ENCODE results near the gene B4GALT6.

Gene B4GALT6

DNA sequence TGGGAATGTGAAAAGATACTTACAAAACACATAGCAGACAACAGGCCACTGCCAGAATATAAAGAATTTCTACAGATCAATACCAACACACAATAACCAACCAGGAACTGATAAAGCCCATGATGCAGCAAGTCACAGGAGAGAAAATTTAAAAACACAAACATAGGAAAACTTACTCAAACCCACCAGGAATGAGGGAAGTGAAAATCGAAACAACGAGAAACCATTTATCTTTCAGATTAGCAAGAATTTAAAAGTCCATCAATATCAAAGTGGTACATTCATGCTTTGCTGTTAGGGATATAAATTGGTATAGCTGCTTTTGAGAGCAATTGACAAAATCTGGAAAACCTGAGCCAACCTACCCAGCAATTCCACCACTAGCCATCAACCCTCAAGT, 27.6 kb downstream of the B4GALT6 start:
- no peak overlapping the region for H3K9ac ChIP-seq (ENCODE audit: low read depth, low read length)
- H3K4me2 ChIP-seq (ENCODE audit: low read length), result no peak overlapping the region
- peaks cover 1% of the 10 kb centered on the region for H3K4me1 ChIP-seq (ENCODE audit: control insufficient read depth, insufficient read depth, low read length)
- H3K36me3 ChIP-seq (ENCODE audit: insufficient read depth, low read length), result no peaks in the 10 kb centered on the region
- H3K27me3 ChIP-seq (ENCODE audit: control insufficient read depth, insufficient read depth, low read length), result no peaks in the 10 kb centered on the region
- no peaks in the 10 kb centered on the region for H3K9me3 ChIP-seq (replicated peaks; ENCODE audit: low read length)
- no peak overlapping the region for H3K4me3 ChIP-seq (ENCODE audit: low read length)

DNA sequence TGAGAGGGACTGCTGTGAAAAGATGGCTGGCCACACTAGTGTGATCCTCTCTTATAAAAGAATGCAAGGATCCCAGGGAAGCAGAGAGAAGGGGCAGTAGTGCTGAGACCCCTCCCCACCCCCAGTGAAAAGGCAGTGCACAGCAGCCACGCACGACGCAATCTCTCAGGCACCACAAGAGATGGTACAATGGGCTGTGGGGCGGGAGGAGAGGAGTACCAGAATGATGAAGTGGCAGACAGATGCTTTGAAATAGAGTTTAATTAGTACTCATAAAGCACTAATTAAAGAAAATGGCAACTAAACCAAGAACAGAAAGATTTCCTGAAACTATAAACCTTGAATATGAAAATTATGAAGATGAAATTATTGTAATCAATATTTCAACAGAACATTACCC, 29.0 kb downstream of the B4GALT6 start:
- Histone ChIP-seq H3K4me1 (ENCODE audit: control insufficient read depth, insufficient read depth, low read length) (no peaks in the 10 kb centered on the region), H3K9ac (ENCODE audit: low read depth, low read length) (no peak overlapping the region), H3K4me2 (ENCODE audit: low read length) (no peak overlapping the region), H3K4me3 (ENCODE audit: low read length) (no peak overlapping the region), H3K9me3 (replicated peaks; ENCODE audit: low read length) (no peaks in the 10 kb centered on the region), H3K27me3 (ENCODE audit: control insufficient read depth, insufficient read depth, low read length) (no peaks in the 10 kb centered on the region), H3K36me3 (ENCODE audit: insufficient read depth, low read length) (no peaks in the 10 kb centered on the region)

DNA sequence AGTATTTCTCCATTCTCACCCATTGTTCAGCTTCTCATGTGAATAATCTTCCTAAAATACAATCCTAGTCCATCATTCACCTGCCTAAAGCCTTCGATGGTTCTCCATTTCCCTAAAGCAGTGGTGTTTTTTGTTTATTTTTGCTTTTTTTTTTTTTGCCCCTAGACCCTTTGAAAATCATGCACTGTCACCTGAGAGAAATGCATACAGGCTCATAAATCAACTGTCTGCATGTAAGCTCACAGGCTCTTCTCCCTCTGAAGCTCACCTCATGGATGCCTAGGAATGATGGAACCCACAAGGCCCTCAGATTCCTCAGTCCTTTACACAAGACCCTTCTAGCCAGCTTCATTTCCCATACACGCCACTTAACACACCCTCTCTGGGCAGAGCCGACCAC, 31.5 kb downstream of the B4GALT6 start:
- Histone ChIP-seq H3K36me3 (ENCODE audit: insufficient read depth, low read length) (no peaks in the 10 kb centered on the region), H3K4me3 (ENCODE audit: low read length) (no peak overlapping the region), H3K9me3 (replicated peaks; ENCODE audit: low read length) (no peaks in the 10 kb centered on the region), H3K4me2 (ENCODE audit: low read length) (no peak overlapping the region), H3K27me3 (ENCODE audit: control insufficient read depth, insufficient read depth, low read length) (no peaks in the 10 kb centered on the region), H3K9ac (ENCODE audit: low read depth, low read length) (no peak overlapping the region), H3K4me1 (ENCODE audit: control insufficient read depth, insufficient read depth, low read length) (peaks cover 7% of the 10 kb centered on the region)

DNA sequence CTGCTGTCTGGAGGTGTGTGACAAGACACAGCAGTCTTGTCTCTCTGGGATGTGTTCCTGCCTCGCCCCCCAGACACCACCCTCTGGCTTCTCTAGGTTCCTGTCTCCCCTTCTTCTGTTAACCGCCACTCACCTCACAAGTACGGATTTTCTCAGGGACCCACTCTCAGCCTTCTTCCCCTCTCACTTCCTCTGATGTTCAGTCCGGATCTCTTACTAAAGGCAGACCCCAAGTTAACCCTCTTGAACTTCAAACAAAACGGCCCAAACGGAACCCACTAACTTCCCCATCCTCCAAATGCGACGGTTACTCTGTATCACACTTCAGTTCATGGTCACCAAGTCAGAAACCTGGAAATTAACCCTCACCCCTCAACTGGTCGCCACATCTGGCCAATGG, 32.0 kb downstream of the B4GALT6 start:
- no peak overlapping the region for H3K4me3 ChIP-seq (ENCODE audit: low read length)
- no peak overlapping the region for H3K9ac ChIP-seq (ENCODE audit: low read depth, low read length)
- H3K4me1 ChIP-seq (ENCODE audit: control insufficient read depth, insufficient read depth, low read length), result peaks cover 7% of the 10 kb centered on the region
- no peaks in the 10 kb centered on the region for H3K9me3 ChIP-seq (replicated peaks; ENCODE audit: low read length)
- H3K36me3 ChIP-seq (ENCODE audit: insufficient read depth, low read length), result no peaks in the 10 kb centered on the region
- H3K4me2 ChIP-seq (ENCODE audit: low read length), result no peak overlapping the region
- no peaks in the 10 kb centered on the region for H3K27me3 ChIP-seq (ENCODE audit: control insufficient read depth, insufficient read depth, low read length)

DNA sequence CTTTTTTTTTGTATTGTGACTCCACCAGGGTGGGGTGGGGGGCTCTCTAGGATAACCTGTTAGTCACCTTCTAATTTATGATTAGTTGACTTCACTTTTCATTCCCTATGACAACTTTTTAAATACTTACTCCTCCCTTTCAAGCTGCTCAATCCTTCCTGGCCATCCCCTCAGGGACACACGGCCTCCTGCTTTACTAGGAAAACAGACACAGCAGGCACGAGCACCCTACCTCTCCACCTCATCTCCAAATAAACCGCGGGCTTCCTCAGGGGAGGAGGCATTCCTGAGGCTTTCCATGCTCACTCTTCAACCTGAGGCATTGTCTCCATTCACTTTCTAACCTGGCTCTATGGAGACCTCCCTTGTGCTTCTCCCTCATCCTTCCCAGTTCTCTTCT, 33.0 kb downstream of the B4GALT6 start:
- Histone ChIP-seq H3K9ac (ENCODE audit: low read depth, low read length) (no peak overlapping the region), H3K9me3 (replicated peaks; ENCODE audit: low read length) (no peaks in the 10 kb centered on the region), H3K4me1 (ENCODE audit: control insufficient read depth, insufficient read depth, low read length) (peaks cover 7% of the 10 kb centered on the region), H3K4me2 (ENCODE audit: low read length) (no peak overlapping the region), H3K27me3 (ENCODE audit: control insufficient read depth, insufficient read depth, low read length) (no peaks in the 10 kb centered on the region), H3K4me3 (ENCODE audit: low read length) (no peak overlapping the region), H3K36me3 (ENCODE audit: insufficient read depth, low read length) (no peaks in the 10 kb centered on the region)

DNA sequence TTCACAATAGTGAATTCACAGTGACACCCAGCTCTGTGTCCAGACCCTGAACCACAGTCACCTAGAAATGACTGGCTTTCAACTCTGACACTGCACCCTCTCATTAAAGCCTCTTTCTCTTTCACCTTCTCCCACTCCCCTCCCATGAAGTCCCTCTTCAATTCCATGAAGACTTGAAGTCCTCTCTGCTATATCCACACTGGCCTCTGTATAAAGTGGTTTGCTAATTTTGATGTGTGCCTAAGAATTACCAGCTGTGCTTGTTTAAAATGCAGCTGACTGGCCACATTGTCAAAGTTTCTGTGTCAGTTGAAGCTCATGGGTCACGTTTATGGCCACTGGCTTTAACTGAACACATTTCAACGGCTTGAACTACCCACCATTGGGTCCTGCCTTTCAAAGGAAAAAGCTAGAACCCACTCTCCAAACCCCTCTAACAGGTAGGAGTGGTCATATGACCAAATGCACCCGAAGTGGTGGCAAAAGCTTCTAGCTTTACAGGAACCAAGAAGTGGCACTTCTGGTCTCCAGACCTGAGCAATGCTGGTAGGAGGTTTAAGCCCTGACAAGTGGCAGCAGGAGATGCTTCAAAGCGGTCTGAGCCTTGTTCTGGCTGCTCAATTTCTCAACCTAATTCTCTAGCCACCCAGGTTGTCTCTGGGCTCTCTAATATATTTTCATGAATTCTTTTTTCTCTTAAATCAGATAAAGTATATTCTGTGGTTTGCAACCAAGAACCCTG, 34.2 kb downstream of the B4GALT6 start:
- H3K4me2 ChIP-seq (ENCODE audit: low read length), result no peak overlapping the region
- no peaks in the 10 kb centered on the region for H3K9me3 ChIP-seq (replicated peaks; ENCODE audit: low read length)
- no peaks in the 10 kb centered on the region for H3K36me3 ChIP-seq (ENCODE audit: insufficient read depth, low read length)
- H3K9ac ChIP-seq (ENCODE audit: low read depth, low read length), result no peak overlapping the region
- H3K4me3 ChIP-seq (ENCODE audit: low read length), result no peak overlapping the region
- H3K27me3 ChIP-seq (ENCODE audit: control insufficient read depth, insufficient read depth, low read length), result no peaks in the 10 kb centered on the region
- H3K4me1 ChIP-seq (ENCODE audit: control insufficient read depth, insufficient read depth, low read length), result peaks cover 7% of the 10 kb centered on the region

DNA sequence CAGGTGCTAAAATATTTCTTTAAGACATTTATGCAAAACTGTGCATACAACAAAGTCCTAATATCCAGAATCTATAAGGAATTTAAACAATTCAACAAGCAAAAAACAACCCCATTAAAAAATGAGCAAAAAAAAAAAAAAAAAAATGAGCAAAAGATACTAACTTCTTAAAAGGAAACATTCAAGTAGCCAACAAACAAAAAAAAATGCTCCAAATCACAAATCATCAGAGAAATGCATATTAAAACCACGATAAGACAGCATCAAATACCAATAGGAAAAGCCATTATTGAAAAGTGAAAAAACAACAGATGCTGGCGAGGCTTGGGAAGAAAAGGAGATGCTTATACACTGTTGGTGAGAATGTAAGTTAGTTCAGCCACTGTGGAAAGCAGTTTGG, 34.9 kb downstream of the B4GALT6 start:
- Histone ChIP-seq H3K9ac (ENCODE audit: low read depth, low read length) (no peak overlapping the region), H3K4me3 (ENCODE audit: low read length) (no peak overlapping the region), H3K4me2 (ENCODE audit: low read length) (no peak overlapping the region), H3K9me3 (replicated peaks; ENCODE audit: low read length) (no peaks in the 10 kb centered on the region), H3K4me1 (ENCODE audit: control insufficient read depth, insufficient read depth, low read length) (peaks cover 7% of the 10 kb centered on the region), H3K36me3 (ENCODE audit: insufficient read depth, low read length) (no peaks in the 10 kb centered on the region), H3K27me3 (ENCODE audit: control insufficient read depth, insufficient read depth, low read length) (no peaks in the 10 kb centered on the region)

DNA sequence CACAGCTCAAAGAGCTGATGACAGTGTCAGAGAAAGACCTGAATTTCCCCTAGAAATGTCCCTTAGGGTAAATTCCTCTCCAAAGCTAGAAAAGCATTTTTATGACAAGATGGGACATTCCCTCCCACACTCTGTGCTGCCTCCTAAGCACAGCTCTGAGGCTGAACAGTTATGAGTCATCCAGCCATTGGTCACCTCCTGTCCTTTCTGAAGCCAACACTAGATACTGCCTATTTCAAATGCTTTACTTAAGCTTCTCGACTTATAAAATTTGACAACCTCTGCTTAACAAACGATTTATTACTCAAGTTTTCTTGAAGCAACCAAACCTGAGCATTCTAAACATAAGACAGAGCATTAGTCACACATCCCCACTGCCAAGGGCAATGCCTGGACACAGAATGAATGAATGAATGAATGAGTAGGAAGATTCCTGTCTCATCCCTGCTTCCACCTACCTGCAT, 35.4 kb downstream of the B4GALT6 start:
- Histone ChIP-seq H3K9ac (ENCODE audit: low read depth, low read length) (no peak overlapping the region), H3K4me3 (ENCODE audit: low read length) (no peak overlapping the region), H3K9me3 (replicated peaks; ENCODE audit: low read length) (no peaks in the 10 kb centered on the region), H3K27me3 (ENCODE audit: control insufficient read depth, insufficient read depth, low read length) (no peaks in the 10 kb centered on the region), H3K4me1 (ENCODE audit: control insufficient read depth, insufficient read depth, low read length) (peaks cover 7% of the 10 kb centered on the region), H3K36me3 (ENCODE audit: insufficient read depth, low read length) (no peaks in the 10 kb centered on the region), H3K4me2 (ENCODE audit: low read length) (no peak overlapping the region)

DNA sequence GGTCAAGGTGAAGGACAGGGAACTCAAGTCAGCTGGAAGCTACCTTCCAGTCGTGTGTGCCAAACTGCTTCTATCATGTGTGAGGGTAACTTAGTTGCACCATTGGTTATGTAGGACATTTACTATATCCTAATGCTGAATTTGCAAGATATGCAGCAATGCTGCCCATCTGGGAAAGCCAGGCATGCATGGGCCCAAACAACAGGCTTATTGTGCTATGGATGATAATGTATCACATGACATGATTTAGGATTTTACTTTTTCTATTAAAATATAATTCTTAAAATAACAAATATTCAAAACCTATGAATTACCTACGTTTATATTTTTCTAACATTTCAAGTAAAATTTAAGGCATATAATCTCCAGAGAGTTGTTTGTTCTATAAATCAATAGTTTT, 35.9 kb downstream of the B4GALT6 start:
- Histone ChIP-seq H3K27me3 (ENCODE audit: control insufficient read depth, insufficient read depth, low read length) (no peaks in the 10 kb centered on the region), H3K9ac (ENCODE audit: low read depth, low read length) (no peak overlapping the region), H3K36me3 (ENCODE audit: insufficient read depth, low read length) (no peaks in the 10 kb centered on the region), H3K4me1 (ENCODE audit: control insufficient read depth, insufficient read depth, low read length) (peaks cover 7% of the 10 kb centered on the region), H3K9me3 (replicated peaks; ENCODE audit: low read length) (no peaks in the 10 kb centered on the region), H3K4me3 (ENCODE audit: low read length) (no peak overlapping the region), H3K4me2 (ENCODE audit: low read length) (no peak overlapping the region)

DNA sequence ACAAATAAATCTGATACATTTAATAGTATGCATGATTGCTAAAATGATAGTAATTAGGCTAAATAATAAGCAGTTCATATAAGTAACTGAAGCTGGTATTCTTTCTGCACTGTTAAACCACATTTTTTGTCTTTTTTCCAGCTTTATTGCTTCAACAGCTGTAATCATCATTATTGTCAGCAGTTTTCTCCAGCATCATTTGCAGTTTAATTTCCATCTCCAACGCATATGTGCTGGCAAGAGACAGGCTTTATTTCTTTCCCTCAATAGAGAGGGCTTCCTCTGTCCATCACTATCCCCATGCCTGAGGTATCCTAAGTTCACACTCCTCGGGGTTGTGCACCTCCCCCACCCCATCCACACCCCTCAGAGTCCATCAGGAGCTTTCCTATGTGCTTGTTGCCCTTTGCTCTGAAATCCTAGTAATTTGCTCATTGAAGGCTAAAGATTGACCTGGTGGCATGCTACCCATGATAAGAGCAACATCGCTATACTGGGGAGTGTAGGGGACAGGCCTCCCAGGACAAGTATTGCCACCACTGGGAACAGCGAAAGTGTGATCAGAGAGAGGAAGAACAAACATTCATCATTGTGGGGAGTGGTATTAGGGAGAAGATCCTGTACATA, 37.1 kb downstream of the B4GALT6 start:
- Histone ChIP-seq H3K4me2 (ENCODE audit: low read length) (no peak overlapping the region), H3K4me1 (ENCODE audit: control insufficient read depth, insufficient read depth, low read length) (peaks cover 7% of the 10 kb centered on the region), H3K4me3 (ENCODE audit: low read length) (no peak overlapping the region), H3K9ac (ENCODE audit: low read depth, low read length) (no peak overlapping the region), H3K9me3 (replicated peaks; ENCODE audit: low read length) (no peaks in the 10 kb centered on the region), H3K36me3 (ENCODE audit: insufficient read depth, low read length) (no peaks in the 10 kb centered on the region), H3K27me3 (ENCODE audit: control insufficient read depth, insufficient read depth, low read length) (no peaks in the 10 kb centered on the region)

DNA sequence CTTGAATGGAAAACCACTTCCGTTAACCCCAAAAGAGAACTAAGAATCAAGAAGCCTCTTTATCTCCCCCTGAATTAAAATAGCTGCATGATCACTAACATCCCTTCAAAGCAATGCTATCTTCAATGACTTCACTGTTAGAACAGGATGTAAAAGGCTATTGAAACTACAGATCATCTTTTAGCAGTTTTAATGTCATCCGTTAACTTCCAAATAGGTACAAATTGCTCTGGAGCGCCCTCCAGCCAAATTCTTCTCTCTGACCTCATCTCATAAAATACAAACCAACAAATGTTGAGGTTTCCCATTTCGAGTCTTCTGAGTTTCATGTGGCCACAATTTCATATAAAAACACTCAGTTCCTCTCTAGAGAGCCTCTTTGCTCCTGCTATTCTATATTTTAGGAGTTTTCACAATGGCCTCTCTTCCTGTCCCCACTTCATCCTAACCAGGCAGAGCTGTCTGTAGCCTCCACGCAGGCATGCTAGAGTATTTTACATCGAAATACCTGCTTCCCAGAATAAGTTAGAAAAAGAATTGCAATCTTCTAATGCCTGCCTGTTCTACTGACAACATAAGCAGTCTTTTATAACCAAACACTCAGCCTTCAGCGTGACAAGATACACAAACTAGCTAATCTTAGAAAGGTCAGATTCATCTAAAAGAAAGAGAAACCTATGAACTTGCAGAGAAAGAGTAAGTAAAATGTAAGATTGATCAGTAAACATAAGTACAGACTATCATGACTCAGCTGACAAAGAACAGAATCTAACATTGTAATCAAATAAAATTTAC, 37.9 kb downstream of the B4GALT6 start:
- H3K9me3 ChIP-seq (replicated peaks; ENCODE audit: low read length), result no peaks in the 10 kb centered on the region
- no peaks in the 10 kb centered on the region for H3K36me3 ChIP-seq (ENCODE audit: insufficient read depth, low read length)
- H3K27me3 ChIP-seq (ENCODE audit: control insufficient read depth, insufficient read depth, low read length), result no peaks in the 10 kb centered on the region
- H3K4me3 ChIP-seq (ENCODE audit: low read length), result no peak overlapping the region
- no peak overlapping the region for H3K4me2 ChIP-seq (ENCODE audit: low read length)
- peaks cover 7% of the 10 kb centered on the region for H3K4me1 ChIP-seq (ENCODE audit: control insufficient read depth, insufficient read depth, low read length)
- no peak overlapping the region for H3K9ac ChIP-seq (ENCODE audit: low read depth, low read length)

Measured in skeletal muscle satellite cell (primary cell).